GM21737 (cell line): ENCODE measurements around the gene MAB21L4.

Experiments used
- ATAC-seq: cut with Tn5 transposase; IDR thresholded peaks from one replicate; pipeline ENCODE4 v1.9.1; 2021; ENCODE audit warnings: mild to moderate bottlenecking, moderate library complexity; ENCODE audit not compliant: unreplicated experiment

The MAB21L4 gene

DNA sequence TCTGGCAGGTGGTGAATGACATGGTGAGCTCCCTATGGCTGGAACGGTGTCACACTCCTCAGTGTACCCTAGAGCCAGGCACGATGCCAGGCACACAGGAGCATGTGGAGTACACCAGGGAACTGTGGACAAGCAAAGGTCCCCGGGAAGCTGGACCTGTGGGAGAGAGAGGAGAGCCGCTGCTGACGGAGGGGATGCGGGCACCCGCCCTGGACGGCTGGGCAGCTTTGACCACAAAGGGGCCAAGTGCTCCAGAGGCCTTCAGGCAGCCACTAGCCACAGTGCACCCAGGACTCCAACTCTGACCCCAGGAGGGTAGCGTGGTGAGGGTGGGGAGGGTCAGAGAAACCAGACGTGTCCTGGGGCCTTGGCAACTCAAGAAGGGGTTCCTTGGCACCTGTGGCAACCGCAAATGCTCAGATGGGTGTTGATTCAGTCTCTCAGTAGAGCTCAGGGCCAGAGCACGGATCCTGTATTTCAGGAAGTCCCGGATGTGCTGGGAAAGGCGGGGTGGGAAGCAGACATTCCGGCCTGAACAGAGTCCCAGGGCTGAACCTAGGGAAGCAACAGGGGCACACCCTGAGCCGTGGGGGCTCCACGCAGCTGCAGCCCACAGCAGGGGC is 2.3 kb upstream of the MAB21L4 start:
- no peak for ATAC-seq

DNA sequence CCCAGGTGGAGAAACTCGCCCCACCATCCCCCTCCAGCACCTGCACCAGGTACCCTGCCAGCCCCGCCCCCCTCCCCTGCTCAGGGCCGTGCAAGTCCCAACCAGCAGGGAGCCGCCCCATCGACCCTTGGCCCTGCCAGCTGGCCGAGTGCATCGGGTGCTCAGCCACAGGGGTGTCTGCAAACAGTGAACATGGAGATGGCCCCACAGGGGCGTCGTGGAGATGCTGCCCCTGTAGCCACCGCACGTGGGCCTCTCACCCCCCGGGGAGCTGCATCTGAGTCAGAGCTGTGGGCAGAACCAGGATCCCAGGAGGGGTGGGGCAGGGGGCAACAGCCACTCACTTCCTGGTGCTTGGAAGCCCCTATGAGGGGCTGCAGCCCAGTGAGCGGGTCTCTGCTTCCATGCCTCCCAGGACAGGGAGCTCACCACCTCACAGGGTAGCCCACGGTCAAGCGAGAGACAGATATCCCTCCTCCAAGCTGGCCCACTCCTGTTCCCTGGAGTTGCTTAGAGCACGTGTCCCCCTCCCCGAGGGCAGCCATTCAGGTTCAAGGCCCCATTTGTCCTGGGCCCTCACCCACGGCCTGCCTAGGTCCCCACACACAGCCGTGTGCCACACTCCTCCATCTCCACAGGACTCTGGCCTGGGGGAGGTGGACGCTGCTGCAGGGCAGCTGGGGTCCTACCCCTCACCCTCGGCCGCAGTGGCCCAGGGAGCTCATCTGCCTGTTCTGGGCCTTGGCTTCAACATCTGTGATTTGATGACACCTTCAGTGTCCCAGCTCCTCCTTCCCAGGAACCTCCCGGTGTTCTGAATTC is 1.1 kb upstream of the MAB21L4 start:
- ATAC-seq: no peak

DNA sequence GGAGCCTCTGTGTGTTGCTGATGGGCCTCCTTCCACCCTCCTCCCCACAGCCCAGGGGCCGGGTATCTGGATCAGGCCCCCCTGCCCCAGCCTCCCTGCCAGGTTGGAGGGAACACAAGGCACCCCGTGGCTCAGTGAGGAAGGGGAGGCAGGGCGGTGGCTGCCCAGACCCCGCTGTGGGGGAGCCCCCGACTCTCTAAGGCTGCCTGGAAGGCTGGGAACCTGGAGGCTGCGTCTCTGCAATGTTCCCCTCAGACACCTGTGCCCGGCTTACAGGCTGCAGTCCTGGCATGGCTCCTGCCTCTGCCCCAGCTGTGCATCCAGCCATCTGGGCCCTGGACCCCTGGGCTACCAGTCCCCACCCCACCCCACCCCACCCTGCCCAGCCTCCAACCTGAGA is 438 bp upstream of the MAB21L4 start:
- ATAC-seq: no peak

DNA sequence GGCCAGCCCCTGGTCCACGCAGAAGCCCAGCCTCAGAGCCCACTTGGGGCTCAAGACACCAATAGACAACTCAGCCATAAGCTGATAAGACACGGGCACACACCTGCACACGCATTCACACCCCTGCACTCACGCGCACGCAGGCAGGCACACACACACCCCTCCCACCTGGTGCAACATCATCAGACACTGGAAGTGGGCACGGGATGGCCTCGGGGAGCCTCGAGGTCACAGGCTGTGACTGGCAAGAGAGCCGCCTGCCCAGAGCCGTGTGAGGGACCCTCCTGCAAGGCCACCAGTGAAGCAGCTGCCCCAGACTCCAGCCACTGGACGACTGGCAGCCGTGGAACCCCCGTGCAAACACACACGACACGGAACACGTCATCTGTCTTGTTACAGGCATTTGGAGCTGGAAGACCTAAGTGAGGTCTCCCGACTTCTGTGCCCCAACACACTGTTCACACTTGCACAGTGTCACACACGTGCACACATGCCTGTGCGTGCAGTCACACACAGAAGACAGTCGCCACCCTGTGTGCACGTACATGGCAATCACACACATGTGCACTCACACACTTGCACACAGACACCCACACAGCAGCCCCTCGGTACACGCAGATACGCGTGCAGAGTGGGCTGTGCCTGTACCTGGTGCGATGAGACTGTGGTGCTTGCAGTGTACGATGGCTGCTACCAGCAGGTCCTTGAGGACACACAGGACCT is 959 bp downstream of the MAB21L4 start:
- ATAC-seq: no peak

DNA sequence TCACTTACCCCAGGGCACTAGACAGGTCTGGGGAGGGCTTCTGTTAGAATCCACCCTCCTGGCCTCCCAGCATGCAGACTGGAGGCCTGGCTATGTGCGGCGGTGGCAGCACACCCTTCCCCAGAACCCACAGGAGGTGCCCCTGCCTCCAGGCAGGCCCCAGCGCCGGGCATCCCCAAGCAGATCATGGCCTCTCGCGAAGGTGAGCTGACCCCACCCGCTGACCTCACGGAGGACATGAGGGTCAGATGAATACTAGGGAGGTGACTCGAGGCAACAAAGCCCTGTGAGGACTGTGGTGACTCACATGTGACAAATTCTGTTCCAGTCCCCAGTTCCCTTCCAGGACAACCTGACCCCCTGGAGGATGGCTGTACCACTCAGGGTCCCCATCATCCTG is 1.9 kb downstream of the MAB21L4 start:
- ATAC-seq: no peak

DNA sequence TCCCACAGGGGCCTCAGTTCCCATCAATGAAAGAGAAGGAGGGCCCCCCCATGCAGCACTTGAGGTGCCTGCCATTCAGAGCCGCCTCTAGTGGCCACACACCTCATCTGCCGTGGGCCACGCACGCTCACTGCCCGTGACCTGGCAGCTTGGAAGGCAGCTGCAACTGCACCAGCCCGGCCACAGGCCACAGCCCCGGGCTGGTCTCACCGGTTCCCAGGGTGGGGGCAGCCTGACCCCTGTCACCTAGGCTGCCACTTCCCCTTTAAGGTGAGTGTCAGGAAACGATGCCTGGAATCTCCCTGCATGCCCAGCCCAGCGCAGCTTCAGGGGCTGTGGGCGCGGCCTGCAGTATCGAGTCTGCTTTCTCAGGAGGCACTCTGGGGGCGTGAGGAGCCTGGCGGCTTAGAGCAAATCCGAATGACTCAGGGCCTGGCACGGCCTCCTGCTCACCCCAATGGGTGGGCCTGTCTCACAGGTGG is 2.6 kb downstream of the MAB21L4 start:
- no peak for ATAC-seq

DNA sequence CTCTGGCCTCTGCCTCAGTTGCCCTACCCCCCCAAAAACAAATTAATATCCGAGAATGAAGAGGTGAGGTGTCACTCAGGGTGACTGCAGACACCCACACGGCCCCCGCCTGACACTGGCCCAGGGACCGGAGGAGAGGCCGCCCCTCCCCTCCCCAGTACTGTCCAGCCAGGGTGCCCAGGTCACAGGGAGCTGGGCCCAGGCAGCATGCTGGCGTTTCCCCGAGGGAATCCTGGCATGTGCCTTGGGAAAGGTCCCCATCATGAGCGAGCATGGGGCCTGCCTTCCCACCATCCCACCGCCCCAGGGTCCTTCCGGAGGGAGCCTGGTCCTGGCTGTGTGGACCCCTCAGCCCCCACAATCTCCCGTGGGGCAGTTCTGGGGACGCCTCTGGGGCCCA is 3.0 kb downstream of the MAB21L4 start:
- no peak for ATAC-seq

DNA sequence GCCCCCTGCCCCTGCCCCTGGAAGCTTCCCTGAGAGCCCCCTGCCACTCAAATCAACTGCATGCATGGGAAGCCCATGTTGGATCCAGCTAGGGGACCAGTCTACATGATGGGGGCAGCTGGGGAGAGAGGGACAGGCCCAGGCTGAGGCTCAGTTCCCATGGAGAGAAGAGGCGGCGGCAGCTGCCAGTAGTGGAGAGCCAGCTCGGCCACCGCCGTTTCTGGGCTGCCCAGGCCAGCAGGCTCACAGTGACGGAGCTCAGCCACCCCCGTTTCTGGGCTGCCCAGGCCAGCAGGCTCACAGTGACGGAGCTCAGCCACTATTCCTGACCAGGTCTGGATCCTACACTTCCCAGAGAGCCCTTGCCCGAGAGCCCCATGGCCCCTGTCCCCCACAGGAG is 3.6 kb downstream of the MAB21L4 start:
- no peak for ATAC-seq

DNA sequence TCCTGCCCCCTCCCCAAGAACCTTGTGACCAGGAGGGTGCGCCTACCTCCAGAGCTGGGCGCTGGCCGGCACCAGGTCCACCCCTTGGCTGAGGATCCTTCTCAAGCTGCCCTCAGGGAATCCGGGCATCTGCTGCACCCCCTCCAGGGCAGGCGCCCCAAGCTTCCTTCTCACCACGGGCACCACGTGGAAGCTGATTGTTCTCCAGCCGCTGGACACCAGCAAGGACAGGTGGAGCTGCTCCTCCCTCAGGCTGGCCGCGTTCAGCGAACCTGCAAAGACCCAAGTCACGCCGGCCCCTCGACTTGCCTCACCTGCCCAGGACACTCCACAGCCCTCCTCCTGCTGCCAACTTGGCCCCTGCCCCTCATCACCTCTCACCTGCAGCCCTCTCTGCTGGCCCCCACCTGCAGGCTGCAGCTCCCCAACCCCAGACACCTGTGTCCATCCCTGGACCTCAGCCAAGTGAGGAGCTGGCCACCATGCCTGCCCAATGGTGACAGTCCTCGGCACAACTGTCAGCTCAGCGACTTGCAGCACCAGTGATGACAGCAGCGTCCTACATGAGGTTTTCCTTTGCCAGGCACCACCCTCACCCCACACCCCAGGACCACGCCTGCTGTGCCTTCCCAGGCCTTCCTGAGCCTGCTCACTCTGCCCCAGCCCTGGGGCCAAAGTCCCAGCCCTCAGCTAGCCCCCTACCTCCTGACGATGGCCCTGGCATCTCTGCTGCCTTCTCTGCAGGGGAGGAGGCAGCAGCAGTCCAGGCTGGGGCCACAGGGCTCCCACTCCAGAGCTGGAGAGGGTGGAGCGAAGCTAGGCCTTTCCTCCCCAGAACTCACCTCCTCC is 4.2 kb downstream of the MAB21L4 start:
- no peak for ATAC-seq

DNA sequence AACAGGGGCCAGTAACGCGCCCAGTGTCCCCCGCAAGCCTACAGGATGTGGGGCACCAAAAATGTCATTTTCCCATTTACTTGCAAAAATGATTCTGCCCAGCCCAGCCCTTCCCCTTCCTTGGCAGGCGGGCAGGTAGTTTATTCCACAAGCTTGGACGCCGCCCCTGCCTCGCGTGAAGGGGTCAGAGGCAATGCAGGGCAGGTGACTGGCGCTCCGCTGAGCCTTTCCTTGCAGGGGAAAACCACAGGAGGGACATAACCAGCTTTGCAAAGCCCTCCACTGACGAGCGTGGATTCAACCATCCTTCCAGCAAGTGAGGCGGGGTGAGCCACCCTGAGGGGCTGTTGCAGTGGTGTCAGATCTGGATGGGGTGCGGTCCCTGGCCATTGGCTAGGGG is 5.3 kb downstream of the MAB21L4 start:
- no peak for ATAC-seq

DNA sequence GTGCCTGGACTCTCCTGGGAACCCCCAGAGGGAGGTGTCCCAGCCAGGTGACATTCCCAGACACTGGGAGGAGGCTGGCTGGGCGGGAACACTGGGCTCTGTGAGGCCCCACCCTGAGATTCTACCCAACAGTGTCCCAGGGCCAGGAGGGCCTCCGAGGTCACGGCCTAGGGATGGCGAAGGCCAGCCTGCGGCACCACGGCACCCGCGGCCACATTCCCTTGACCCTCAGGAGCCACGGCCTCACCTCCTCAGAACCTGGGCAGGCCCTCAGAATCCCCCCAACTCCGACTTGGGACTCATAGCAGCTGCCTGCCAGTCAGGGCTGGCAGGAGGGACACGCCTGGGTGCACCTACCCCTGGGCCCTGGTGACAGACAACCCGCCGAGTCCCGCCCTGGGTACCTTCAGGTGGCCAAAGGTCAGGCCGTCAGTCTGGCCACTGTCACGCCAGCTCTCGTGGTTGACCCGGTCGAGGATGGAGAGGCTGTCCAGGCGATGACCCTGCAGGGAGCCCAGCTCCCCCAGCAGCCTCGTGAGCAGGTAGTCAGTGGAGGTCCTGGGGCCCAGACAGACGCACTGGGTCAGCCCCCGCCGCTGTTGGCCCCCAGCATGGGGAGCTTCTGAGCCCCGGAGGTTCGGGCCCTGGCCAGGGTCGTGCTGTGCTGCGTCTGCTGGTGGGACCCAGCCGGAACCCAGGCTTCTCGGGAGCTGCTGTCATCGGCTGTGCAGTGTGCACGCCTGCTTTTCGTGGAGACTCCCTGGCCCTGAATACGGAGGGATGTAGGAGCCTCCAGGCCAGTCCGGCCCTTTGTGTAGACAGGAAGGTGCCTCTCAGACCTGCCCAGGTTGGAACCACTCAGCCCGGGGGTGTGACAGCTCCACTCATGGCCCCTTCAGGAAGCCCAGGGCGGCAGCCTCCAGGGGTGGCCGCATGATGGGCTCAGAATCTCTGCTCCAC is 6.1 kb downstream of the MAB21L4 start:
- no peak for ATAC-seq

DNA sequence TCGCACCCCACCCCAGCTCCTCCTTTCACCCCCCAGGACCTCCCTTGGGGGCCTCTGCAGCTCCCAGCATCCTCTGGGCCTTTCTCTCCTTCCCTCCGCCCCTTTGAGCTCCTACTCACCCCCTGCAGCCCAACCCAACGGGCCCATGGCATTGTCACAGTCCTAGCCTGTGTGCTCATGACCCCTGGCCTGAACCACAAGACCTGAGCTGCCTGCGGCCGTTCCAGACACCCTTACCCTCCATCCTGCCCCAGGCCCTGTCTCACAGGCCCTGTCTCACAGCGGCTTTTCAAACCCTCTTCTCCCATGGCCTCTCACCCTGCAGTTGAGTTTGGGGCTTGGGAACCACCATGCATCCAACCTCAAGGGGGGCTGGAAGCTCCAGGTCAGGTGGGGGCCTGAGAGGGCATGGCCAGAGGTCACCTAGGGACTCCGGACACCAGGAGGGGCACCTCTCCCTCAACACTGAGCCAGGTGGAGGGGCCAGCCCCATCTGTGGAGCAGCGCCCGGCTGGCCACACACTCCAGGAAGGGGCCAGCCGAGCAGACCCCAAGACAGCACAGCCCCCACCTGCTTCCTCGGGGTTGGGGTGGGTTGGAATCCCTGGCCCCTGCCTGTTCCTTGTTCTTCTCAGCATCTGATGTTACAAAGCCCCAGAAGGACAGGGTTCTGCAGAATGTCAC is 6.9 kb downstream of the MAB21L4 start:
- no peak for ATAC-seq

DNA sequence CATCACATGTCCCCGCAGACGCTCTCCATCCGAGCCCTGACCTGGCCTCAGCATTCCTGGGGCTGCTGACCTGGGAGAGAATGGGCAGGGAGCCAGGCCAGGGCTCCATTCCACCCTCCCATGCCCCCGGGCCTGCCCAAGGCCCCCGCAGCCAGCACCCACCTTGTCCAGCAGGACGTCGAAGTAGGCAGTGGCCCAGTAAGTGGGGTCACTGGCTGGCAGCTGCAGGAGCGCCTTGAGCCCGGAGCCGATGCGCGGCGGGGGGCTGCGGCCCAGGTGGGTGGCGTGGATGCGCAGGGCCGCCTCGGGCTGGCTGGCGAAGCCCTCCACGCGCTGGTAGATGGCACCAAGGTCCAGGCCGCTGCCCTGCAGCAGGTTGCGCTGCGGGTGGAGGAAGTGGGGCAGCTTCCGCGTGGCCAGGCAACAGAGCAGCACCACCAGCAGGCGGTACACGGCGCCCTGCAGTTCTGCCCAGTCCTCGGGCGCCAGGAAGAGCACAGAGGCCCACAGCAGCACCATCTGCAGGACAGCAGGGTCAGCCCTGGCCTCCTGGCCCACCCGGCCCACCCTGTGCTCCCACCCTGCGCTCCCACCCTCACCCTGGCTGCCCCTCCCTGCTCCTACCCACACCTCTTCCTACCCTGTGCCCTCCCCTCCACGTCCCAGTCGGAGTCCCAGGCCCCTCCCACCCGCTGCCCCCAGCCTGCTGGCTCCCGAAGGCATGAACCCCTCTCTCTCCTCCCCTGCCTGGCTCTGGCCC is 7.6 kb downstream of the MAB21L4 start:
- ATAC-seq: no peak

DNA sequence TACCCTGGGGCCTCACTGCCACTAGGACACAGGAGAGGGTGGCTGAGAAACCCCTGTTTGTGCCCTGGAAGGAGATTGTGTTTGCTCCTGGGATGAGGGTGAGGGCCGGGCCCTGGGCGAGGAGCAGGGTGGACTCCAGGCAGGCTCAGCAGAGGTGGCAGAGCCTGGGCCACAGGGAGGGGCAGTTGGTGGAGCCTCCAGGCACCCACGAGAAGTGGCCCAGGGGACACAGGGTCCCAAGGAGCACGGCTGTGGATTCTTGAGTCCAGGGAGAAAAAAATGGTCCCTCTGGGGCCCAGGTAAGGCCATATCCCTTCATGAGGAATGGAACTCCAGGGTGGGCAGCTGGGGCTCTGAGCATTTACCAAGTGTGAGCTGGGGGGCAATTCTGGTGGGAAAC is 8.3 kb downstream of the MAB21L4 start:
- no peak for ATAC-seq

DNA sequence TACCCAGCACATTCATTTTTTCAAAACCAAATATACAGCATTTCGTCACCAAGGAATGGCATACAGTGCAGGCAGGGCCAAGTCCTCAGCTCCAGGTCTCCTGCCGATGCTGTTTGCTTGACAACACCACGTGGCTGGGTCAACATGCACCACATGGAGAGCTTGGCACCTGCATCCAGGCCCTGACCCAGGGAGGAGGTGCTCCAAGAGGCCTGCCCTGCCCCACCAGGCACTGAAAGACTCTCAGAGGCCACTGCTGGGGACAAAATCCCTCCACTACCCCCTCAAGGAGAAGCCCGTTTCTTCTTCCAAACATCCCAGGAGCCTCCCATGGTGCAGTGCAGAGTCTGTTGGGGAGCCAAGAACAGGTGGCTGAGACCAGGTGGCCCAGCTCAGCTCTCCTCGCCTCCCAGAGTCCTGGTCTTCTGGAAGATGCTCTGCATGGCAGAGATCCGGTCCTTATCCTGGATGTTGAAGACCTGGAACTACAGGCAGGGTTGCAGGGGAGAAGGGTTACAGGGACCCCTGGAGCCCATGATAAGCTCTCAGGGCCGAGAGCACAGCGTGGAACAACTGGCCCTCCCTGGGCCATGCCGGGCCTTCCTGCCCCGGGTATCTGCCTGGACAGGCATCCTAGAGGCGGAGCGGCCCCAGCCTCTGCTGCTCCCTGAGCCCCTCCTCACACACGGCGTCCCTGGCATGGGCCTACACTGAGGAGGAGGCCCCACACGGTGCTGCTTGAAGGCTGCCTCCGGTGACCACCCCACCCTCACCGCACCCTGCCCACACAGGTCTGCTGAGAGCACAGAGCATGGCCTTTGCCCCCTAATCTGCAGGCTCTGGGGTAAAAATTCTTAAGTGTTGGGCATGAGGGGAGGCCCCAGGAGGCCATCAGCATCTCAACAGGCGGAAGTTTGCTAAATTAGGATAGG is 9.0 kb downstream of the MAB21L4 start:
- ATAC-seq: no peak

DNA sequence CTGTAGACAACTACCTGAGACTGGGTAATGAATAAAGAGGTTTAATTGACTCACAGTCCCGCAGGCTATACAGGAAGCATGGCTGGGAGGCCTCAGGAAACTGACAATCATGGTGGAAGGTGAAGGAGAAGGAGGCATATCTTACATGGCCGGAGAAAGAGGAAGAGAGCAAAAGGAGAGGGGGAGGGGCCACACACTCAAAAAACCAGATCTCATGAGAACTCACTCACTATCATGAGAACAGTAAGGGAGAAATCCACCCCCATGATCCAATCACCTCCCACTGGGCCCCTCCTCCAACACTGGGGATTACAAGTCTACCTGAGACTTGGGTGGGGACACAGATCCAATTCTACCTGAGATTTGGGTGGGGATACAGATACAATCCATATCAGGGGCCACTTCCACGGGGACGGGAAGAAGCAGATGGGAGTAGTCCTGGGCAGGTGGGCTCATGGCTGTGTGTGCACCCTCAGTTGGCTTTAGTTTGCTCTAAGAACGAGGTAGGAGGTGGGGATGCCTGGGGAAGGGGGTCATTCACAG is 9.9 kb downstream of the MAB21L4 start:
- no peak for ATAC-seq

DNA sequence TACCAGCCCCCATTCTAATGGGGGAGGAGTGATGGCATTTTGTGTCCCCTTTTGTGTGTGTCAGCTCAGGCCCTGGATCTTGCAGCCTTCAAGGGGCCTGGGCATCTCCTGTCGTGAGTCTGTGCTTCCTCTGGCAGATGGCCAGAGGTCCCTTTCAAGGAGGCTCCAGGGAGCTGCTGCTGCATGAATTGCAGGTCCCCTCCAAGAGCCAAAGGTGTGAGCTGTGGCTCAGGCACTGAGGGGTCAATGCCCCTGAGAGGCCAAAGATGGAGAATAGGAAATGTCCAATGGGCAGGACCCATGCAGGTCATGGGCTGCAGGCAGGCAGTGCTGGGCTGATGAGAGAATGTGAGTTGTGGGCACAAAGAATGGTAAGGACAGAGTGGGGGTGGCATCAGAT is 10.4 kb downstream of the MAB21L4 start:
- no peak for ATAC-seq
